HG02642 (cell line): ENCODE data around the gene MYO1D.
"Not testable (repeated sequence)": the region's sequence is repeated elsewhere in the genome, so short reads cannot be mapped to it uniquely, and the experiment has no call there.

ENCODE experiments used
- ATAC-seq: cut with Tn5 transposase; IDR thresholded peaks from one replicate; pipeline ENCODE4 v1.9.1; 2021; ENCODE audit warnings: mild to moderate bottlenecking; ENCODE audit not compliant: unreplicated experiment, poor library complexity

MYO1D gene

DNA sequence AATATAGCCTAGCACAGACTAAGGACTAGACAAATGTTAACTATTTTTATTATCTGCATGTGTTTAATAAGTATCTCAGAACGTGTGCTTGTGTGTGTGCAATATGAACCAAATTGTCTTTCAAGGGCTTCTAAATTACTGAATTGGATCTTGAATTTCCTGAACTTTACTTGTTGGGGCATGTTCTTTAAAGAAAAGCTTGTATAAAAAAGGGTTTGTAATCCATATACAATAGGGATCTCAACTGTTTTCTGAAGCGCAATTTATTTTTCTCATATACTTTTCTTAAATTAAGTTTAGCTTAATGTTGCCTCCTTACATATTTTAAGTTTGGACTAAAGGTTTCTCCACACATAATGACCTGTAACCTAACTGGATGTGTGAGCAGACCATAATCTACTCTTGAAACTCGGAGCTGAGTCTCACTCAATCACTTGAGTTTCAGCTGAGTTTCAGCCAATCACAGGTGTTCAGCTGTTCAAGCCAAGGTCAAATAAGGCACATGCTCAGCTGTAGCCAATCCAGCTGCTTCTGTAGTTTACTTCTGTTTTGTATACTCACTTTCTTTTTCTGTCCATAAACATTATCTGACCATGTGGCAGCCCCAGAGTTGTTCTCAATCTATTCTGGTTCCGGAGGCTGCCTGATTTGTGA is 317.8 kb downstream of the MYO1D start:
- peak; percentile 87 for ATAC-seq

DNA sequence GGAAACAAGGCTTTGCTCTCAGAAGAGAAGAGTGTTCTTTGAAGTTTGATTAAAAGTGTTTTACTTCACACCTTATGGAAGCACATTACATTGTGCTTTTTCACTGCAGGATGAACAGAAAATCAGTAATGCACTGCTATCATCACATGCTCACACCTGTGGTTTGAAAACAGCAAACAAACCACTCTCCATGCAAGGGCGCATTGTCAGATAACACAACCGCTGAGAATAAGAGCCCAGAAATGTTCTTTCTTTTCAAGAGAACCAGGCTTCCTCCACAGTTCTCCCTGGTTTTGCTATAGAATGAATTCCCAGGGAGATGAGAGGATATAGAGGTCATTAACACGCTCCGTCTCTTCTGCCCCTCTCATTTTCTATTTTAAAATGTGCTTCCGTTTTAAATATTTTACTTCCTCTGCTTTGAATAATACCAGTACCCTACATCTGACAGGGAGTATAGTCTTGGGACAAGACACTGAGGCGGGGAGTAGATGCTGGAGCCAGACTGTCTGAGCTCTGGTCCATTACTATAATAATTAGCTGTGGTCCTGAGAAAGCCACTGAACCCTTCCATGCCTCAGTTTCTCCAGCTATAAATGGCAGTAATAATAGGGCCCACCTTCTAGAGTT is 318.5 kb downstream of the MYO1D start:
- ATAC-seq, result no peak

DNA sequence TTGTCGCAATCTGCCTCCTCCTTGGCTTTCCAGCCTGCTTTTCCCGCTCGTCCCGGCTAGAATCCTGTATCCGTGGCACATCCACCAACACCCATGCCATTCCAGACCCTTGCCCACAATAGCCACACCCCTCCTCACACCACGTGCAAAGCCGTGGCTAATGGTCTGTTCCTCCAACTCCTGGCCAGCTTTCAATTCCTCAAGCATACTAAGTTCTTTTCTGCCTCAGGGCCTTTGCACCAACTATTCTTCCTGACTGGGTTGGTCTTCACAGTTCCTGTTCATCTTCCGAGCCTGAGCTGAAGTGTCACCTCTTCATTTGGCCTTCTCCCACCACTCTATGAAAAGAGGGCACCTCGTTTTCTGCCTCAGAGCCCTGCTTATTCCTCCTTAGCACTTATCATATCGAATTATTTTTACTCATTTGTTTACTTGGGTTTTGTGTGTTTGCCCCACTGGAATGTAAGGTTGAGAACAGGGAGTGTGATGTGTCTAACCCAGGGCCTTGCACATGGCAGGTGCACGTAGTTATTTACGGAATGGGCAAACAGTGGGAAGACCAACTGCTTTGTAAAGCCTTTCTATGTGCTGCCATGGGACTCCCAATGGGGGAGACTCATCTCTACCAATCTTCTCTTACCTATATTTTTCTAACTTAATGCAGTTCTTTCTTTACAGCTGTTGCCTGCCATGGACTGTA is 321.2 kb downstream of the MYO1D start:
- no peak for ATAC-seq

DNA sequence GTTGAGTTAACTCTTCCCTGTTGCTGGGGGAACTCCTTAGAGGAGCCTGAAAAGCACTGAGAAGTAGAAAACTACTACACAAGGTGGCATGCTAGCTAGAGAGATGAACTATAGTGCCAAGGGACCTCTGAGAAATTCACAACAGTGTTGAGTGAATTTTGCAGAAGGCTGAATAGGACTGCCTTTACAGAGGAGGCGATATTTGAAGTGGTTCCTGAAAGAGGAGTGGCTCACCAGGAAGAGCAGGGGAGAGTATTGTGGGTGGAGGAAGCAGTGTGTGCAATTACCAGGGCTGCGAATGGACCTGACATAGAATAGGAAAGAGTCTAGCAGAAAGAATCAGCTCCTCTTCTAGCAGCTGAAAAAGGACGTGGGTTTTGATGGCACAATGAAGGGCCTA is 323.8 kb downstream of the MYO1D start:
- ATAC-seq, result no peak

DNA sequence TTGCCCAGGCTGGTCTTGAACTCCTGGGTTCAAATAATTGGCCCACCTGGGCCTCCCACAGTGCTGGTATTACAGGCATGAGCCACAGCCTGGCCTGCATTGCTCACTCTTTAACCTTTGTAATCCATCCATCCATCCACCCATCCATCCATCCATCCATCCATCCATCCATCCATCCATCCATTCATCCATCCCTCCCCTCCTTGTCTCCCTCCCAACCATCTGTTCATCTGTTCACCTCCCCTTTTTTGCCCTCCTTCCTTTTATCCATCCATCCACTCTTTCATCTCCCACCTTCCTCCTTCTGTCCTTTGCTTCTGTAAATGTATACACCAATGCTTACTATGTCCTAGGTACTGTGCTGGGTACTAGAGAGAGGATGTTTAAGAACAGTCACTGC is 324.6 kb downstream of the MYO1D start:
- ATAC-seq, result no peak

DNA sequence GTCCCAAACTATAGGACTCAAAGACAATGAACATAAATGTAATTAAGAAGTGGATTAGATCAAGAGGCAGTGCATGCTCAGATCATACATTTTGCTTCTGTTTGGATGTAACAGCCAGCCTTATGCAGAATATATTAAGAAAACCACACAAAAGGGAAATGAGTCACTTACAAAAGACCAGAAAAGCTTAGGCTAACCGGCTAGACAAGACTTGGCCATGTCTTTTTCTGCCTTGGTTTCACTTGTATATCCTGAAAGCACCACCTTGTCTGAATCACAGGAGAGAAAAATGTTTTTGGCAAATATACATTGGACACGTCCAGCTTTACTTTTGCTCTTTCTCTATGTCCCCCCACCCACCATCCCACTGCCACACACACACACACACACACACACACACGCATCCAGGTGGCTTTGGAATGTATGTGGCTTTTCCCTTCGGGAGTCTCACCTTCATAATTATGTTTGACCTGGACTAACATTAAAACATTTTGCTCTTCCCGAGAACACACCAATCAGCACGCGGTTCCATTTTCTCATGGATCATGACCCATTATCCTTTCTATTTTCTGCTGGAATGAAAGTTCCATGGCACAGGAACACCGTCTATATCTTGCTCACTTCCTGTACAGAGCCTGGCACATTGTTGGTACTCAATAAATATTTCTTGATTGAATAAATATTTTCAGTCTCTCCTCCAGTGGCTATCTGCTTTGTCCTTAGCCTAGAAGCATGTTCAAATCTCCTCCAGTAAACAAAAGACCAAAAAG is 325.6 kb downstream of the MYO1D start:
- ATAC-seq, result peak; percentile 60

DNA sequence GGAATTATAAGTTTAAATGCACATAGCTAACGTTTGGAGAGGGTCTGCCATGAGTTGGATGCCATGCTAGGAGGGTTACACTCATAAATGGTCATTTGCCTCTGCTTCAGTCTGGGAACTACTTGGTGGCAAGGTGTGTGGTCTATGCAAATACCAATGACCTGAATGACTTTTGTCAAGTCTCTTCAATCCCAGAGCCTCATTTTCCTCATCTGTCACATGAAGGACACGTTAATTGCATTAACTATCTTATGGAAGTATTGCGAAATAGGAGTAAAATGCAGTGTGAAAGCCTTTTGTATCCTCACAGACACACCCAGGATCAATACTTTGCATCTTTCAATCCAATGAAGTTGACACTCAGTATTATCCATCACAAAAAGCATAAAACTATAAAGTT is 327.4 kb downstream of the MYO1D start:
- ATAC-seq, result no peak

DNA sequence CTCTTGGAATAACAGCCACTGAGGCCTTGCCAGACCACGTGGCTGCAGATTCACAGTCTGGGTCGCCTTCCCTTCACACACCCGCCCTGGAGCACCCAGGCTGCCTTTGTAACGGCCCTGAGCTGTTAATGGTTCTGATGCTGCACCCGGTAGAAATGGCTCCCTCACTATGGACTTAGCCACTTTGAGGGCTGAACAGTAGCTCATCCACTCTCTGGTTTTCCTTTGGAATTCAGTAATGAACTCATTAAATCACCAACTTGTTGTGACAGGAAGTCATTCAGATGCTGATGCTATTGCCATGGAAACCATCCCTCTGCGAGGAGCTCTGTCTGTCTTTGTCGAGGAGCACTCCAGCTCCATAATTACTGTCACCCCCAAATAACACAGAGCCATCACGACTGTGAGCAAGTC is 330.9 kb downstream of the MYO1D start:
- no peak for ATAC-seq

DNA sequence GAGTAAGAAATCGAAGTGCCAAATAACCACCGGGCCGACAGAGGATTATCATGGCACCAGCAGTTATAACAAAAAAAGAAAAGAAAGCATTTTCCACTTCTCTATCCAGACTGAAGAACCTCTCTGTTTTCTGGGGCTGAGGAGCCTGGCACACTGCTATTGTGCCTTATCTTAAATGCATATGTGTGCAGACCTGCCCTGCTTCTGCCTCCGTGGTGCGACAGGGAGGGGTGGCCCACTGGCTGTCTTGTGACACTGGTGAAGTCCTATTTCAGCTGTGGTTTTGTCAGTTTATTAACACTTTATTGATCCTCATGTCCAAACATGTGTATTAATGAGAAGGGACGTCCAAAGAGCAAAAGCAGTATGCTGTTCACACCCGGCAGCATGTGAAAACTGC is 334.7 kb downstream of the MYO1D start:
- ATAC-seq, result no peak

DNA sequence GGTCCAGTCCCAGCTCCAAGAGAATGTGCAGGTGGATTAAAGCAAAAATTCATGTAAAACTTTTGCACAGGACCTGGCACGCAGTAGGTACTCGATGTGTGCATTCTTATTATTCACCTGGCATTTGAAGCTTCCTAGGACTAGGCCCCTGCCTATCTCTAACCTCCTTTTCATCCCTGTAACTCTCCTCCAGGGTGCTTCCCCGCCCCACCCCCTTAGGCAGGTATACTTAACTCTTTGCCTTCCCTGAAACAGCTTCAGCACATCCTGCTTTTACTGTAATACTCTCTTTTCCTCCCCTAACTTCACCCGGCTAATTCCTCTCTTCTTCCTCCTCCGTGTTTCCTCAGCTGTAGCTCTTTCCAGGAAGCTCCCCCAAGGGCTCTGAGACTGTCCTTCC is 335.3 kb downstream of the MYO1D start:
- no peak for ATAC-seq

DNA sequence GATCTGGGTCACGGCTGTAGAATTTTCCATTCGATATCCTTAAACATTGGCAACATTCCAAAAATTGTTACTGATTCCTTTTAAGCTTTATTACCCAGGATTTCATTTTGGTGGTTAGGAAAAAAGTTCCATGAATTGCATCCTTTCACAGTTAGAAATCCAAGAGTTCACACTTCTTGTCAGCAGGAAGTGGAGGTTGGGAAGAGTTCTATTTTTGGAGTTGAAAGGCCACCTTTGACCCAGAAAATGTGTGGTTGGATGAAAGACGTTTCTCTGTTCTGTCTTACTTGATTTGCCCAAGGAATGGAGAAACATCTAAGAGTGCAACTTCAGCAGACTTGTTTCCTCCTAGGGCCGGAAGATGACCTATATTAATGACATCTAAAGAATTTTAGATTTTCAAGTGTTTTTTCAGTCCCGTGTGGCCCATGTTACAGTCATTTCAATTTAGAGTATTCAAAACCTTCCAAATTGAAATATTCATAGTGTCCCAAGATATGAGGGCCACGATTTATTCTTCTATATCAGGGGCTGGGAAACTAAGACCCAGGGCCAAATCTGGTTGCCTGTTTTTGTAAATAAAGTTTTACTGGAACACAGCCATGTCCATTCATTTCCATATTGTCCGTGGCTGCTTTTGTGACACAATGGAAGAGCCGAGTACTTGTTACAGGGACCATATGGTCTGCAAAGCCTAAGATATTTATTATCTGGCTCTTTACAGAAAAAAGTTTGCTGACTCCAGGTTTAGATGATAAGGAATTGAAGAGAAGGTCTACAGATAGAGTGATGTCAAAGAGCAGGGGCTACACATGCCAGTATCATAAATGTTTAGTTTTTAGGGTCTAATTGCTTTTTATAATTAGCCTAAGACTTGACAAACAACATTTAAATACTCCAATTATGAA is 339.9 kb downstream of the MYO1D start:
- no peak for ATAC-seq

DNA sequence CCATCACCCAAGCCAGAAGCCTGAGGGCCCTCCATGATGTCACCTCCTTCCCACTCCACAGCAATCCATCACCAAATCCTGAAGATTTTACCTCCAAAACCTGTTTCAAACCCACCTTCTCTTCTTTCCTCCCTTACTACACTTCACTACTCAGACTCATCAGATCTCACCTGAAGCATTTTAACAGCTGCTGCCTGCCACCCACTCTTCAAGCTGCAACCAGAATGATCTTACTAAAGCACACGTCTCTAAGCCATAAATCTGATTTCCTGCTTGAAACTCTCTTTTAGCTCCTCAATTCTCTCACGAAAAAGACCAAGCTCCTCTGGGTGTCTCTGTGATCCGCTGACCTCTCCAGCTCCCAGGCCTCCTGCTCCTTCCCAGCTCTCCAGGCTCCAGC is 343.6 kb downstream of the MYO1D start:
- ATAC-seq, result no peak

DNA sequence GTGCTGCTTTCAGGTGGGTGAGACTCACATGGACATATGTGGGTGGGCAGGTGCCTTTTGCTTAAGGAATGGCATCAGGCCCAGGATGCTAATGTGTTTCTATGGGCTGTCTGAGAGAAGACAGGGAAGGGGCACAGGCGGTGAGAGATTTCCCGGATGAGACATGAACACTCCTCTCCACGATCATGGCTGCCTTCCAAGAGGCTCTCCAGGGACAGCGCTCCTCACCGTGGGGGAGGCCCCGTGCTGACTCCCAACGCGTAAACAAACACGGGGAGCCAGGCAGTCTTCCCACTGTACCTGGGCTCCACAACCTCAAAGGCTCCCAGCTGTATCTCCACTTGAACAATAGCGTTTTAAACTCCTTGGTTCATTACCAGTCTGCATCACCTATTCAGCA is 347.3 kb downstream of the MYO1D start:
- no peak for ATAC-seq

DNA sequence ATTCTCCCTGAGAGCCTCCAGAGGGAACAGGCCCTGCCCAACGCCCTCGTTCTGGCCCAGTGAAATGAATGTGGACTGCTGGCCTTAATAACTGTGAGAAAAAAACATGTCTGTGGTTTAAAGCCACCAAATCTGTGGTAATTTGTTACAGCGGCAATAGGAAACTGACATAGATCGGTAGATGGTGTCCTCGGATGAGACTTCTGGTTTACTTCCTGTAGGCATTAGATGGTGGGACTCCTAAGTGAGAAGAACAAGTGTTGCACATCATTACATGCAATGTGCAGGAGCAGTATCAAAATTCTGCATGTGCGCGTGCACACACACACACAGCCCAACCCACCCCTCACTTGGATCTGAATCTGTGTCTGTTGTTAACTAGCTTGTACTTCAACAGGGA is 348.1 kb downstream of the MYO1D start:
- ATAC-seq, result no peak

DNA sequence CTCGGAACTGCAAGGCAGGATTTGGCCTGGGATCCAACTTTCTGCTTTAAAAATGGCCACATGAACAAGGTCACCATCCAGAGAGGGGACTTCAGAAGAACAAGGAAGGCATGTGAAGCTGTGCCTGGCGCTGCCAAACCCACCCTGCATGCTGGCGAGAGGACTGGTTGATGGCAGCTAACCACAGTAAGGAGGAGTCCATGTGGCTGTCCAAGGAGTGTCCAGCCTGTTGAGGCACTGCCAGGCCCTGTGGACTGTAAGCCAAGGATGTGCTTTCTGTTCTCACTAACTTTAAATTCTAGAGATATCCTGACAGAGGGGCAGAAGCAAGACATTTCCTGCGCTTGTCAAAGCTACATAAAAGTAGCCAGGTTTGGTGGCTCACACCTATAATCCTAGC is 349.8 kb downstream of the MYO1D start:
- ATAC-seq, result no peak

DNA sequence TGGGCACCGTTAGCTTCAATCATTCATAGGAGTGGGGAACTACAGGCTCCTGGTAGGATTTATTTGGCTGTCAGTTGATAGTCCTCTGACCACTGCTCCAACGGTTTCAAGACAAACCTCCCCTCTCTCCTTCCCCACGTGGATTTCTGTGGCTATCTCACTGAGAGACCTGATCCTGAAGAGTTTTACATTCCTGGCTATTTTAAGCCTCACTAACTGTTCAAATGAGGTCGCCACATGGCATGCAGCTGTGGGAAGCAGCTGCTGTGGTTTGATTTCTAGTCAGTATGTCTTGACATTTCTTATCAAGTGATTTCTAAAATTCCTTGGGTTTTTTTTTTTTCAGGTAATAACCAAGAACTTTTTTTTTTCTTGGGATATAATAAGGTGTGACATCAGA is 351.8 kb downstream of the MYO1D start:
- ATAC-seq, result no peak

DNA sequence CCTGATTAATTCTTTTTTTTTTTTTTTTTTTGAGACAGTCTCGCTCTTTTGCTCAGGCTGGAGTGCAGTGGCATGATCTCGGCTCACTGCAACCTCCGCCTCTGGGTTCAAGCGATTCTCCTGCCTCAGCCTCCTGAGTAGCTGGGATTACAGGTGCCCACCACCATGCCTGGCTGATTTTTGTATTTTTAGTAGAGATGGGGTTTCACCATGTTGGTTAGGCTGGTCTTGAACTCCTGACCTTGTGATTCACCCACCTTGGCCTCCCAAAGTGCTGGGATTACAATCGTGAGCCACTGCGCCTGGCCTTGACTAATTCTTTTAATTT is 352.4 kb downstream of the MYO1D start:
- ATAC-seq, result not testable (repeated sequence)

DNA sequence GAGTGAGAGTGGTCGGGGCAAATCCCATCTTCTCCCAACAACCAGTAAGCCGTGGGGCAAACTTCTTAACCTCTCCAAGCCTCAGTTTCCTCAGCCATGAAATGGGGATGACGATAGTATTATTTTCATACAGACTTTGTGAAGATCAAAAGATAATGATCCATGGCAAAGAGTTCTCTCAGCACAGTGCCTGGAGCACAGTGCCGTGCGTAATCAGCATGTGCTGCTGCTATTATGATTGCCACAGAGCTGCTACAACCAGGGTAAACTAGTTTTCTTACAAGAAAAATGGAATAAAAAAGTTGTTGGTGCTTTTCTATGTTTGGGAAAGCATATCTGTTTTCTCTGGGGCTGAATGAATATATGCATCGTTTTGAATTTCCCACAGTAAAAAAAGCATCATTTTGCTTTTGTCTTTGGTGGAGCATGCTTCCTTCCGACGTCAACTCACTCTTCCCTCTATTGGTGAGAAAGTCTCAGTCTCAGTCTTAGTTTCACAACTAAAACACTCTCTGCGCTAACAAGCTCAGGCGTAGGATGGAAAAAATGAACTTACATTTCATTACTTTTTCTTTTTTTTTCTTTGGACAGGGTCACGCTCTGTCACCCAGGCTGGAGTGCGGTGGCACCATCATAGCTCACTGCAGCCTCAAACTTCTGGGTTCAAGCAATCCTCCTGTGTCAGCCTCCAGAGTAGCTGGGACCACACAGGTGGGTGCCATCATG is 352.9 kb downstream of the MYO1D start:
- ATAC-seq, result peak; percentile 42

DNA sequence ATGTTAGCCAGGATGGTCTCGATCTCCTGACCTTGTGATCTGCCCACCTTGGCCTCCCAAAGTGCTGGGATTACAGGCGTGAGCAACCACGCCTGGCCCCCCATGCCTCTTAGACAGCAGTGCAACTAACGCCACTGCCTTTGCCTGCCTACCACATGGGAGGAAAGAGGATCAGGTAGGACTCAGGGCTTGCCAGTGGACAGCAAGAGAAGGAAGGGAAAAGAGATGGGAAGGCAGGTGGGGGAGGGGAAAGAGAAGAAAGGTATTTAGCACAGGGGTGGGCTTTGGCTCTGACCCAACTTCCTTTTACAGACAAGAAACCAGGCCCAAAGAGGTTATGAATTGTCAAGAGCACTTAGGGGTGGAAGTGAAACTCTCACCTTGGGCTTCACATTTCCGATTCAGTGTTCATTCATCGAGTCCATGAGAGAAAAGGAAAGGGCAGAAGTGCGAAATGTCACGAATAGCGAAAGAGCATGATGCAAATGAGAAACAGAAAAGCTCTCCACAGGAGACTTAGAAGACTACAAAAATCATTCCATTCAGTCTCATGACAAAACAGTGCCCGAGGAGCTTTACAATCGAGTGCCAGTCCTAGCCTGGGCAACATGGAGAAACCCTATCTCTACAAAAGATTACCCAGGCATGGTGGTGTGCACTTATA is 353.8 kb downstream of the MYO1D start:
- peak; percentile 66 for ATAC-seq
